NOMO-1 treated with DMSO at 0.1 percent for 48 hours (cell line): ENCODE results near the gene CNTN5.
"Not testable (repeated sequence)": the region's sequence is repeated elsewhere in the genome, so short reads cannot be mapped to it uniquely, and the experiment has no call there.

Experiments used
- DNase-seq: peaks from one replicate; lab custom pipeline; 2025; ENCODE audit not compliant: unreplicated experiment; lab: John Stamatoyannopoulos, UW

The CNTN5 gene

DNA sequence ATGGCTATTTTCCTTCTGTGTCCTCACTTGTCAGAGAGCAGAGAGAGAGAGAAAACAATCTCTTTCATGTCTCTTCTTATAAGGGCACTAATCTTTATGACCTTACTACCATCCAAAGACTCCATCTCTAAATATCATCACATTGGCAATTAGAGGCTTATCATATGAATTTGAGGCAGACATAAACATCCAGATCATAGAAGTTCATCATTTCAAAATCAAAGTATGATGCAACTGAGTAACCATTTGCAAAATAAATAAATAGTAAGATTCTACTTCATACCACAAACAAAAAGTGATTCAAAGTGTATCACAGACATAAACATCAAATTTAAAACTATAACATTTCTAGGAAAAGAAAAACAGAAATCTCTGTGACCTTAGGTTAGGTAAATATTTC, 1161.6 kb downstream of the CNTN5 start:
- DNase-seq = no peak

DNA sequence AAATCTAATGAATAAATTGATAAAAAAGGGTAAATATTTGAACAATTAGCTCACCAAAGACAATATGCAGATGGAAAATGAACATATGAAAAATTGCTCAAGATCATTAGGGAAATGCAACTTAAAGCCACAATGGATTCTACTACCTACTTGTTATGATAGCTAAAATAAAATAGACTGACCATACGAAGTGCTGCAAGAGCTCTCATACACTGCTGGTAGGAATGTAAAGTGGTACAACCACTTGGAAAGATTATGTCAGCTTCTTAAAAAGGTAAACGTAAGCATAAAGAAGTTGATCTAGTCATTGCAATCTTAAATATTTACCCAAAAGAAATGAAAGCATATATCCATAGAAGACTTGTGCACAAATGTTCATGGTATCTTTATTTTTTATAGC, 1162.2 kb downstream of the CNTN5 start:
- DNase-seq = no peak

DNA sequence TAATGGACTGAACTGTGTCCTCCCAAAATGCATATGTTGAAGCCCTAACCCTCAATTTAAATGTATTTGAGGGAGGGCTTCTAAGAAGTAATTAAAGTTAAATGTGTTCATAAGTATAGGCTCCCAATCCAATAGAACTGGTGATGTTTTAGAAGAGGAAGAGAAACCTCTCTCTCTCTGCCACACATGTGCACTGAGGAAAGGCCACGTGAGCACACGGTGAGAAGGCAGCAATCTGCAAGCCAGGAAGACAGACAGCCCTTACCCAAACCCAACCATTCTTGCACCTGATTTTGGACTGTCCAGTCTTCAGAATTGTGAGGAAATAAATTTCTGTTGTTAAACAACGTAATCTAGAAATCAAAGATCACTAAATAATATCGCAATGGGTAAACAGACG, 1164.8 kb downstream of the CNTN5 start:
- DNase-seq = no peak

DNA sequence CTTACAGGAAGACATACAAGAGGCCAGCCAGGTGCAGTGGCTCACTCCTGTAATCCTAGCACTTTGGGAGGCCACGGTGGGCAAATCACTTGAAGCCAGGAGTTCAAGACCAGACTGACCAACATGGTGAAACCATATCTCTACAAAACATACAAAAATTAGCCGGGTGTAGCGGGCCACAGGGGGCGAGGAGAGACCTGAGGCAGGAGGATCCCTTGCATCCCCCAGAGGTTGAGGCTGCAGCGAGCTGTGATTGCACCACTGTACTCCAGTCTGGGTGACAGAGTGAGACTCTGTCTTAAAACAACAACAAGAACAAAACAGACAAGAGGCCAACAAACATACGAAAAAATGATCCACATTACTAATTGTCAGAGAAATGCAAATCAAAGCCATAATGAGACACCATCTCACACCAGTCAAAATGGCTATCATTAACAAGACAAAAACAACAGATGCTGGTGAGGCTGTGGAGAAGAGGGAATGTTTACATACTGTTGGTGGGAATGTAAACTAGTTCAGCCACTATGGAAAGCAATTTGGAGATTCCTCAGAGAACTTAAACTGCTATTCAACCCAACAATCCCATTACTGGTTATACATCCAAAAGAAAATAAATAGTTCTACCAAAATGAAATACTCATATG, 1167.5 kb downstream of the CNTN5 start:
- no peak for DNase-seq

DNA sequence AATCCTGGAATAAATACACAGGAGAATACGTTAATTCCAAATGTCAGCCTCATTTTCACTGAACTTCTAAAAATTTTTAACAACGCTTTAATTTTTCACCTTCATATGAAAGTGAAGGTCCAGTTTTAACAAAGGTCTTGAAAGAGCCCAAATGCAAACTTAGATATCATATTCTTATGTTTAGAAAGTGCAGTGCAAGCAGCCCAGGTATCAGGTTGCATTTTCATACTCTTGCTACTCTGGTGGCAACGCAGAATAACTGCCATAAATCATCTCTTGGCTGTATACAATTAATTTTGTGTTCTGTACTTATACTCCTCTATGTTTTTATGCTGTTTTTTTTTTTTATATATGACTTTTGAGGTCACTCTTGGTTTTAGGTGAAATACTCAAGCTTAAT, 1169.6 kb downstream of the CNTN5 start:
- DNase-seq = no peak

DNA sequence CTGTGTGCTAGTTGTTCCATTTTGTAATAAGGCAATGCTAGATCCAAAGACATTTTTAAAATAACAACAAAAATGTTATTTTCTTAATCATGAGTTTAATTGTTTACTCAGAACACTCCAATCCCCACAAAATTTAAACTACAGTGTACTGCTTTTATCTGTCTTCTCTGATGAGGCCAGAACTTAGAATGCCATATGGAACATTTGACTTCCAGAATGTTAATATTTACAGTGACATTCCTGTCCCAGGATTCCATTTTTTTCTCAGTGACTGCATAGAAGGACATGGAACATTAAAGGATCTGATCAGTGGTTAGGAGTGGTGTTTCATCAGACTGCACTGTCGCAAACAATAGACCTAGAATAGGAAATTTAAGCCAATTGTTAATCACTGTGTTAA, 1171.4 kb downstream of the CNTN5 start:
- DNase-seq = no peak

DNA sequence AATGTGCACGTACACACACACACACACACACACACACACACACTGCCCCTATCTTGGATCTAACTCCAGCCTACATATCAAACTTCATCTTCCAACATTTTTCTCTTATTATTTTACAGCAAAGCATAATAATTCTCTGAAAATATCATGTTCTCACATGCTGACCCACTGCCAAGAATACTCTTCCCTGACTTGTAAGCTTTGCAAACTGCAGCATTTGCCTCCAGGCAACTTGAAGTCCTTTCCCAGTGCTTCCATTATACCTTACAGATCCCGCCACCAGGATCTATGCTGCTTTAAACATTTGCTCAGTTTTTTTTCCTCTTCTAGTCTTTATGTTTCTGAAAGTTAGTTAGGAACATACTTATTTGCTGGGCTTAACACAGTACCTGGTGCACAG, 1183.0 kb downstream of the CNTN5 start:
- no peak for DNase-seq

DNA sequence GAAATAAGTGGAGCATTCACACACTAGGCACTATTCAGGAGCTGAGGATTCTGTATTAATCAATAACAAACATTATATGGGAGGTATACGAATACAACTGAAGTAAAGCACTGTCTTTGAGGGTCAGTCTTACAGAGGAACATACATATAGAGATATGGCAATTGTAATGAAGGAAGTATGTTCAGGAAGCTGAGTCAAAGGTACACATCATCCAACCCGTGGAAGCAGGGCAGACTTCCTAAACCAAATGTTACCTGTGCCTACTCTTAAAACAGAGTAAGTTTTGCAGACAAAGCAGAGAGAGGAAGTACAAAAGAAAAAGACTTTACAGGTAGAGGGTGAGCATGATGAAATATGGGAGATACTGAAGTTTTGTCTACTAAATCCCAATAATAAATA, 1185.2 kb downstream of the CNTN5 start:
- DNase-seq = no peak

DNA sequence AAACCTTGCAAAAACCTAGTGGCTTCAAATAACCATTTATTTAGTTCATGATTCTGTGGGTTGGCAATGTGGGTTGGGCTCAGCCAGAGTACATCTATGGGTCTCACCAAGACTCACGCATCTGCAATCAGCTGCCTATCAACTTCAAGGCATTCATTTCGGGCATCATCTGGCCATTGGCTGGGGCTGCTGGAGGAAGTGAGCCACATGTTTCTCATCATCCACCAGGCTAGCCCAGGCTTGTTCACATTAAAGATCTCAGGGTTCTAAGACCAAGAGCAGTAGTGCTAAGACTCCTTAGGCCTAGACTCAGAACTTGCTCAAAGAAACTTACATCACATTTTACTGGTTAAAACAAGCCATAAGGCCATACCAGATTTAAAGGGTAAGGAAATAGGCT, 1187.5 kb downstream of the CNTN5 start:
- DNase-seq = no peak

DNA sequence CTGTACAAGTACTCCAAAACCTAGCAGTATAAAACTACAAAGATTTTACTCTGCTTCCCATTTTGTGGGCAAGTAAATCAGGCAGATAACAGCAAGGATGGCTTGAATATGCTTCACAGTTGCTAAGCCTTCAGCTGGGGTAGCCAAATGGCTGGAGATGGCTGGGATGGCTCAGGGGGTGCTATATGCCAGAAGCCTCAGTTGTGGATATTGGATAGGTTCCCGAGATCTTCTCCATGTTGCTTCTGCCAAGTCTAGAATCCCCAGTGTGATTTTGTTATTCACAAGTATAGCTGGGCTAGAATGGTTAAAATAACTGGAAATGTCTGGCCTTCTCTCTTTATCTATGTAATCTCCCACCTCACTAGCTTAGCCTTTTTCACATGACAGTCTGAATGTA, 1194.0 kb downstream of the CNTN5 start:
- no peak for DNase-seq

DNA sequence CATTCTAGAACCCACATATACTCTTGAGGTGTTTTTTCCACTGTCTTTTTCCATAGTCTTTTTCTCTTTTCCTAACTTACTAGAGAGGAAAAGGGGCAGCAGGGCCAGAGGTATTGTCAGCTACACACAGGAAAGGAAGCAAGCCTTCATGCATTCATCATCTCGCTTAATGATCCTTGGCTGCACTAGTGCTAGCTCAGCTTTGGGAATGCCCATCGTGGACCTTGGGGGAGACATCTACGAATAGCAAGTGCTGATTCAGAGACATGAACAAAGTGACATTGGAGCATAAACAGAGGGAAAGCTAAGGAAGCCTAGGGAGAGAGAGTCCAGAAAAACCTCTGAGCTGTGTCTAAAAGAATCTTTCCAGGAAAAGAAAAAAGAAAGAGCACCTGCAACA, 1200.1 kb downstream of the CNTN5 start:
- no peak for DNase-seq

DNA sequence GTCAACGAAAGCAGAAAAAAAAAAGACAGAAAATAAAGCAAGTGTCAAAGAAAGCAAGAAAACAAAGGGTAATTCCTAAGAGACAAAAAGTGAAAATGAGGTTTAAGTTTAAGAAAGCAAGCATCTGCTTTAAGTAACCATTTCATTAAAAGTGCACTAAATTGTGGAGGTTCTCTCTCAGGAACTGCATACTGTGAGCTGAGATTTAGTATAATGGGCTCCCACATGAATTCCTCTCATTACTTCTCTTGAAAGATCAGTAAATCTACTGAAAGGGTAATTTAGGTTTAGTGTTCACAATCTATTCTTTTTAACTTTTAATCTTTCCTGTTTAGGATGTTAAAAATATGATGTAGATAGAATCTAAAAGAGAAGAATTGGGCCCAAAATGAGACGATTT, 1201.0 kb downstream of the CNTN5 start:
- DNase-seq = no peak

DNA sequence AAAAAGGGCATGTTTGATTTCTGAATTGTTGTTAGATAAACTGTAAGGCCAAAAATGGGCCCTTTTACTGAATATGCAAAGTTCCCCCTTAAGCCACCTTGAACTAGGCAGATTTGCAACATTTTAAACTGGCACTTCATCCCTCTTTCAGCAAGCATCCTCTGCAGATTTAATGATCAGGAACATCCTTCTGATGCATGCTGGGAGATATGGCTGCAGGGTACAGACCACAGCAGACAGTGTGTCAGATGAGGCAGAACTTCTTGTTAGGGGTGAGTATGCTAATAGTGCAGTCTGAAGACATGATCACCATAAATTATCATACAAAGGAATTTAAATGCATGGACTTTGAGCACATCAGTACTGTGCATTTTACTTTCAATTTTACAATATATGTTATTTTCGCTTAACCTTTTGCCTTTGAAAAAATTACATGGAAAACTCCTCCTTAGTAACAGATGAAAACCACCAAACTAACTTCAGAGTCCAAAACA, 1203.8 kb downstream of the CNTN5 start:
- DNase-seq = no peak

DNA sequence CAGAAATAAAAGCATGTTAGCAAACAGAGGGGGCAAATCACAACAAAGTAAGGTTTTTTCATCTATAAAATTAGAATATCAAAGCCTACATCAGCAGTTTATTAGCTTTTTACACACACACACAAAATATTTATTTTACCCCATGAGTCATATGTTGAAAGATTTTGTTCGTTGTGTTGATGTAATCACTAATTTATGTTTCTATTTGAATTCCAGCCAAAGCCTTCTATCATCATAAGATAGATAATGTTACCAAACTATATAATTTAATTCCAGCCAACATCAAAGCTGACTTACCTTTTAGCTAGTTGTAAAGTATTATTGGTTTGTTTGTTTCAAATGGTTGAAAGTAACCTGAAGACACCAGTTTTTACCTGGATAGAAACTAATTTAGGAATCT, 1208.3 kb downstream of the CNTN5 start:
- DNase-seq = no peak

DNA sequence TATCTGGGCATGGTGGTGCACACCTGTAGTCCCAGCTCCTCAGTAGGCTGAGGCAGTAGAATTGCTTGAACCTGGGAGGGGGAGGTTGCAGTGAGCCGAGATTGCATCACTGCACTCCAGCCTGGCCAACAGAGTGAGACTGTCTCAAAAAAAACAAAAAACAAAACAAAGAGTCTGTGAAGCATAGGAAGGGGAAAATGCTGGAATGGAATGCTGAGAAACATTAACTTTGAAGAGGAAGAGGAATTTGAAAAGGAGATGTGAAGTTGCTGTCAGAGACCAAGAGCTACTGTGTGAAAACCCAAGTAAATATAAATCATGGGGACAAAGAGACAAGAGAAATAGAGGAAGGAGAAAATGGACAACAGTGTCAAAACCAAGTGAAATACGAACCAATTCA, 1211.3 kb downstream of the CNTN5 start:
- no peak for DNase-seq

DNA sequence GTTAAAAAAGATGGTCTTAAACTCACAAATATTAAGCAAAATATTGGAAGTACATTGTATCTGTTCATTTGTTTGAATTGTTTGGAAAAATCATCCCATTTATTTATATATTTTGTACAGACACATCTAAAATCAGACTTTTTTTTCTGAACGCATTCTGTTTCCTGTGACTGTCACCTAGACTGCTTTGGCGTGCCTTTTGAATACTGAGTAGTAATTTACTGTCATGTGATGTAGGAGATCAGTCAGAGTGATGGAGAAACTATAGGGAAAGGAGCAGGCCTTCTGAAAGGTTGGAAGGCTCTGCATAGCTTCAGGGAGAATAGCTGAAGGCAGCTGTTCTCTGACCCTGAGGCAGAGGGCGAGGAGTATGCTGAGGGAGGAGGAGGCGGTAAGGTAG, 1214.3 kb downstream of the CNTN5 start:
- DNase-seq = no peak

DNA sequence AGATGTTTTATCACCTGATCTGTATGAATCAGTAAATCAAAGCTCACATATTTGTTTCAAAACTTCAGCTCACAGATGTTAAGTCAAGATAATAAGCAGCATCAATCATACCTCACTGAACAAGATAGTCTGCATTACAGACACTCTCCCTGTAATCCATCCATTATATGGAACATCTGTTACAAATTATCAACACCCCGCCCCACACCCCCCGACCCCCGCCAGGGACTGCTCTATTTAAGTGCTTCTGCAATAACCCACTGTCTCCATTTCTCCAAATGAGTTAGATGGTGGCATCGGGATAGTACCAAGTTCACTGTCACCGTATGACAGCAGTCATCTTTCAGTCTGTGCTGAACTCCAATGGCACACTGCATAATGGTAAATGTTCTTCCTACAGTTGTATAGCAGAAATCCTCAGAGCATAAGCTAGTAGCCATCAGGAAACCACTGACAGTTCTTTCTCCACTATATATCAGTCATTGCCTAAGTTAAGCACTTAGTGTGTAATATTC, 1219.3 kb downstream of the CNTN5 start:
- no peak for DNase-seq

DNA sequence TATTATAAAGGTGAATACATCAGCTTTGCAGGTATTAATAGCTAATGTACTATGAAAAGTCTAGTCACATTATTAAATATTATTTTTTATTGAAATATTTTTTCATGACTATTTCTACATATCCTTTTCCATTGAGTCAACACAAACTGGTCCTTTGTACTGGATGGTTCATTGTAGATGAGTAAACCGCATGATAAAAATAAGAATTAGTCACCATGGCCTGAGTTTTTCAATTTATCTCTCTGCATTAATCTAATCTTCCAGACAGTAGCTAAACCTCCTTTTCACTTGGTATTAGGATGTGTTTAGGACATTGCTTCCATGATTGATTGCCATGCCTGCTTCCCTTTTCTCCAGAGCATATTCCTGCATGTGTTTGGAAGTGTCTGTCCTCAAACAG, 1227.0 kb downstream of the CNTN5 start:
- DNase-seq = no peak

DNA sequence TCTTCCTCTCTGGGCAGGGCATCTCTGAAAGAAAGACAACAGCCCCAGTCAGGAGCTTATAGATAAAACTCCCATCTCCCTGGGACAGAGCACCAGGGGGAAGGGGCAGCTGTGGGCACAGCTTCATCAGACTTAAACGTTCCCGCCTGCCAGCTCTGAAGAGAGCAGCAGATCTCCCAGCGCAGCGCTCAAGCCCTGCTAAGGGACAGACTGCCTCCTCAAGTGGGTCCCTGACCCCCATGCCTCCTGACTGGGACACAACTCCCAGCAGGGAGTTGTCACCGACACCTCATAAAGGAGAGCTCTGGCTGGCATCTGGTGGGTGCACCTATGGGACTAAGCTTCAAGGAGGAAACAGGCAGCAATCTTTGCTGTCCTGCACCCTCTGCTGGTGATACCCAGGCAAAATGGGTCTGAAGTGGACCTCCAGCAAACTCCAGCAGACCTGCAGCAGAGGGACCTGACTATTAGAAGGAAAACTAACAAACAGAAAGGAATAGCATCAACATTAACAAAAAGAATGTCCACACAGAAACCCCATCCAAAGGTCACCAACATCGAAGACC, 1236.6 kb downstream of the CNTN5 start:
- not testable (repeated sequence) for DNase-seq

DNA sequence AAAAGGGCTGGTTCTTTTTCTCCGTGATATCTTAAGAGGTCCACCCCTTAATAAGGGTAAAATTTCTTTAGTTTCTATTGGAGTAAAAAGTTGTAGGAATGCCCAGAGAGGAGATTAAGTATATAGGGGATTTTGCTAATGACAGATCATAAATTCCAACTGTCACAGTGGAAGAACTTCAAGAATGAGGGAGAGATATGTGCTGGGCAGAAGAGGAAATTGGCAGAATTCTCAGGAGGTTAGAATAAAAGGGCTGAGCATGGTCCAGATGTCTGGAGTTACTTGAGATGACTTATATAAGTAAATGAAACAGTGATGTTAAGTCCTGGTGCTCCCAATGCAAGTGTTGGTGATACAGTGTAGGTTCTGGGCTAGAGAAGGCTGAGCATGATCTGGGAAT, 1248.8 kb downstream of the CNTN5 start:
- no peak for DNase-seq

DNA sequence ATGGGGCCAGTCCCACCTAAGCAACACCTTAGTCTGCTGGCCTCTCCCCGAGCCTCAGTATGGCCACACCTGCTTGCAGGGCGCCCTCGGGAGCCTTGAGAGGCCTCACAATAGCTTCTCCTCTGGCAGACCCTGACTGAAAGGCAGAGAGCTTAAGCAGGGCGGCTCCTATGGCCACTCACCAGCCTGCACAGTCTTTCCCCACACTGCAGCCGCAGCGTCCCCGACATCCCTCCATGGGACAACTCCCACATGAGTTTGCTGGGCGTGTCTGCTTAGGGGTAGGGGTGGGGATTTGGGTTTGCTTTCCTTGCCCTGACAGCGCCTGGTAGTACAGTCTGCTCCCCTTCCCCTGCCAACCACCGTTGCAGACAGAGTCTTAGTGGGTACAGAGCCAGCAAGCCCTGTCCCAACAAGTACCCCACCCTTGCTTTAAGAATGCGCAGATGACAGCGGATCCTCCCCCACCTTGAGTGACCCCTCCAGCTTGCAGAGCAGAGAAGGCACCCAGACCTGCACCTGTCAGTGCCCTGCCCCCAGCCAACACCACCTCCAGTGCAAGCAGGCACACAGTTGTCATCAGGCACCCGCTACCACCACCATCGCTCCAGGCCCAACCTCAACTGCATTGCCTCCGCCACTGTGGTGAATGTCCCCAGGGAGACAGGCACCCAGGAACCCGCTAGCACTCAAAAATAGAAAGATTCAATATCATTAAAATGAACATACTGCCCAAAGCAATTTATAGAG, 1252.5 kb downstream of the CNTN5 start:
- DNase-seq = no peak

DNA sequence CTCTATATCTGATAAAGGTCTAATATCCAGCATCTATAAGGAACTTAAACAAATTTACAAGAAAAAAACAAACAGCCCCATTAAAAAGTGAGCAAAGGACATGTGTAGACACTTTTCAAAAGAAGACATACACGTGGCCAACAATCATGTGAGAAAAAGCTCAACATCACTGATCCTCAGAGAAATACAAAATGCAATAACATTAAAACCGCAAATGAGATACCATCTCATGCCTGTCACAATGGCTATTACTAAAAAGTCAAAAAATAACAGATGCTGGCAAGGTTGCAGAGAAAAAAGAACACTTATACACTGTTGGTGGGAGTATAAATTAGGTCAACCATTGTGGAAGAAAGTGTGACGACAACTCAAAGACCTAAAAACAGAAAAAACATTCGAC, 1253.7 kb downstream of the CNTN5 start:
- DNase-seq = not testable (repeated sequence)
